Common myeloid progenitor, CD34-positive (primary cell): ENCODE data around the gene ZNF554.

Experiments used
- CTCF ChIA-PET: fragments of 350-600 bp; sonication (Branson Sonifier 250); formaldehyde crosslinking; loops from one replicate; lab custom pipeline; 2021; ENCODE audit warnings: antibody characterized with exemption; lab: Charles Lee
- POLR2A ChIA-PET: fragments of 350-600 bp; sonication (Branson Sonifier 250); formaldehyde crosslinking; loops from one replicate; lab custom pipeline; 2021; ENCODE audit warnings: antibody characterized with exemption; lab: Charles Lee
- DNase-seq, 3 donors: peaks; one replicate each; pipeline versions ENCODE4 v3.0.0 to v3.0.0-alpha.2; 2013
- H3K27ac ChIP-seq, 2 experiments: 1 replicate in 1 of 2; 2 replicates in 1 of 2; pipeline ENCODE4 v1.7.0; 2013; ENCODE audit warnings: inconsistent platforms in 2 of 2, low read length in 2 of 2, mild to moderate bottlenecking in 2 of 2, low read depth in 1 of 2, moderate library complexity in 1 of 2; ENCODE audit not compliant: severe bottlenecking in 2 of 2, insufficient read depth in 1 of 2, poor library complexity in 1 of 2
- H3K27me3 ChIP-seq, 5 experiments: replicated peaks in 2 of 5; 1 replicate in 3 of 5; 2 replicates in 2 of 5; pipeline versions ENCODE4 v1.6.1 to v1.7.0; 2013; ENCODE audit warnings: low read length in 4 of 5, mild to moderate bottlenecking in 2 of 5, moderate library complexity in 2 of 5, inconsistent platforms in 1 of 5; ENCODE audit not compliant: insufficient read depth in 5 of 5, control insufficient read depth in 4 of 5
- H3K36me3 ChIP-seq, 4 experiments: 1 replicate in 2 of 4; 2 replicates in 2 of 4; pipeline versions ENCODE4 v1.6.1 to v1.7.0; 2013; ENCODE audit warnings: low read length in 3 of 4, control low read depth in 1 of 4, mild to moderate bottlenecking in 1 of 4; ENCODE audit not compliant: control insufficient read depth in 4 of 4, insufficient read depth in 4 of 4
- H3K4me1 ChIP-seq, 4 experiments: 1 replicate in 3 of 4; 2 replicates in 1 of 4; pipeline versions ENCODE4 v1.6.1 to v1.7.1; 2013; ENCODE audit warnings: low read length in 3 of 4, mild to moderate bottlenecking in 3 of 4, control low read depth in 1 of 4, inconsistent platforms in 1 of 4, moderate library complexity in 1 of 4; ENCODE audit not compliant: control insufficient read depth in 4 of 4, insufficient read depth in 4 of 4; ENCODE audit errors: control extremely low read depth in 1 of 4
- H3K4me3 ChIP-seq, 7 experiments: 1 replicate in 4 of 7; 2 replicates in 3 of 7; pipeline versions ENCODE4 v1.5.1 to v1.7.0; 2013; ENCODE audit warnings: mild to moderate bottlenecking in 7 of 7, low read length in 6 of 7, moderate library complexity in 6 of 7, inconsistent platforms in 2 of 7, low read depth in 2 of 7, control low read depth in 1 of 7; ENCODE audit not compliant: insufficient read depth in 4 of 7, control insufficient read depth in 1 of 7; ENCODE audit errors: extremely low read depth in 1 of 7
- H3K9me3 ChIP-seq, 5 experiments: 1 replicate in 4 of 5; 2 replicates in 1 of 5; pipeline versions ENCODE4 v1.6.1 to v1.7.1; 2013; ENCODE audit warnings: low read length in 4 of 5, mild to moderate bottlenecking in 2 of 5, inconsistent platforms in 1 of 5, low read depth in 1 of 5, moderate library complexity in 1 of 5; ENCODE audit not compliant: control insufficient read depth in 4 of 5, insufficient read depth in 2 of 5; ENCODE audit errors: control extremely low read depth in 1 of 5
- WGBS: methylation state at CpG from one replicate; pipeline ENCODE4 v1.1.5; 2013; ENCODE audit not compliant: insufficient coverage; 5-methylcytosine and 5-hydroxymethylcytosine counted together

The ZNF554 gene

GRCh38 chr19:2775556-2776430 is 43.9 kb upstream of the ZNF554 start:
- POLR2A ChIA-PET: interaction anchor here (1.1 to 1.4 kb wide), 2 partner anchors 10 to 65 kb away, joined by 3 to 5 read pairs; partner anchors contain the start of gene ZNF555

GRCh38 chr19:2777952-2778683 is 41.5 kb upstream of the ZNF554 start:
- Histone ChIP-seq H3K4me1 (peaks cover 4 to 40% (median 31%) of the 10 kb centered on the region in 4 experiments), H3K4me3 (no peak overlapping the region), H3K27ac (peak overlapping the region in 1 of 2 experiments; percentile 49), H3K9me3 (no peaks in the 10 kb centered on the region), H3K27me3 (no peaks in the 10 kb centered on the region), H3K36me3 (peaks cover 0 to 27% (median 13%) of the 10 kb centered on the region in 4 experiments)
- POLR2A ChIA-PET: interaction anchor here (0.5 kb wide), 1 partner anchor 15 kb away, joined by 3 read pairs; no protein-coding TSS in a partner anchor
- CTCF ChIA-PET: no interaction called here
- WGBS: 100% methylated on average over 1 of the region's 19 CpGs
- DNase-seq: no peak

More at GRCh38 chr19:2775556-2776430, 43.9 kb upstream of the ZNF554 start:
- peaks cover 0 to 34% (median 12%) of the 10 kb centered on the region in 4 experiments for H3K36me3 ChIP-seq
- CTCF ChIA-PET: interaction anchor here (1.3 kb wide), 1 partner anchor 127 kb away, joined by 4 read pairs; no protein-coding TSS in a partner anchor
- peak; percentile 65 to 85 (median 80) for DNase-seq
- H3K4me1 ChIP-seq: peaks cover 0 to 35% (median 31%) of the 10 kb centered on the region in 4 experiments
- peak overlapping the region; percentile 48 to 83 for H3K27ac ChIP-seq
- H3K27me3 ChIP-seq: no peaks in the 10 kb centered on the region
- WGBS: 44% methylated on average over 27 of the region's 29 CpGs
- H3K4me3 ChIP-seq: peak overlapping the region in 5 of 7 experiments; percentile 13 to 67 (median 54)
- H3K9me3 ChIP-seq: no peaks in the 10 kb centered on the region

GRCh38 chr19:2779121-2779740 is 40.4 kb upstream of the ZNF554 start:
- Histone ChIP-seq H3K27ac (peak overlapping the region in 1 of 2 experiments; percentile 14), H3K27me3 (no peaks in the 10 kb centered on the region), H3K4me1 (peaks cover 9 to 48% (median 39%) of the 10 kb centered on the region in 4 experiments), H3K36me3 (peaks cover 0 to 22% (median 12%) of the 10 kb centered on the region in 4 experiments), H3K4me3 (no peak overlapping the region), H3K9me3 (no peaks in the 10 kb centered on the region)
- CTCF ChIA-PET: interaction anchor here (1.5 to 3.8 kb wide), 2 partner anchors 8 to 40 kb away, joined by 3 to 26 read pairs; partner anchors contain the start of gene SLC39A3
- 96% methylated on average over 14 of the region's 14 CpGs for WGBS
- POLR2A ChIA-PET: no interaction called here
- DNase-seq: no peak

GRCh38 chr19:2780284-2780683 is 39.4 kb upstream of the ZNF554 start:
- Histone ChIP-seq H3K4me3 (no peak overlapping the region), H3K4me1 (peaks cover 9 to 48% (median 39%) of the 10 kb centered on the region in 4 experiments), H3K36me3 (peaks cover 0 to 22% (median 12%) of the 10 kb centered on the region in 4 experiments), H3K27ac (no peak overlapping the region), H3K27me3 (no peaks in the 10 kb centered on the region), H3K9me3 (no peaks in the 10 kb centered on the region)
- POLR2A ChIA-PET: no interaction called here
- 94% methylated on average over 7 of the region's 7 CpGs for WGBS
- CTCF ChIA-PET: interaction anchor here (0.6 to 3.8 kb wide), 4 partner anchors 9 to 41 kb away, joined by 3 to 26 read pairs (median 3); partner anchors contain the start of gene SLC39A3
- no peak for DNase-seq

- no peaks in the 10 kb centered on the region for H3K9me3 ChIP-seq
- WGBS: 6% methylated on average over 23 of the region's 24 CpGs
- no peaks in the 10 kb centered on the region for H3K27me3 ChIP-seq
- peak in 1 of 3 donors; percentile 33 for DNase-seq
- H3K4me1 ChIP-seq: peaks cover 14 to 47% (median 33%) of the 10 kb centered on the region in 4 experiments
- CTCF ChIA-PET: interaction anchor here (0.7 to 3.8 kb wide), 5 partner anchors 11 to 134 kb away, joined by 3 to 26 read pairs (median 4); no protein-coding TSS in a partner anchor
- POLR2A ChIA-PET: no interaction called here
- peak overlapping the region; percentile 92 to 96 for H3K27ac ChIP-seq
- peaks cover 0 to 20% (median 11%) of the 10 kb centered on the region in 4 experiments for H3K36me3 ChIP-seq
- H3K4me3 ChIP-seq: peak overlapping the region; percentile 72 to 99 (median 89)
Measured at GRCh38 chr19:2782329-2782935, 37.2 kb upstream of the ZNF554 start.
